BE2C (cell line): ENCODE data around the gene MED16.

Source experiments
- DNase-seq: peaks from one replicate; pipeline ENCODE4 v3.0.0-alpha.2; 2020
- H3K27me3 ChIP-seq: fragments of 250-450 bp; sonication (Bioruptor Pico); 2 replicates; pipeline ENCODE4 v1.5.1; 2020; ENCODE audit warnings: mild to moderate bottlenecking
- H3K36me3 ChIP-seq: fragments of 250-450 bp; sonication (Bioruptor Pico); 2 replicates; pipeline ENCODE4 v1.5.1; 2020; ENCODE audit warnings: mild to moderate bottlenecking
- H3K4me1 ChIP-seq: fragments of 250-450 bp; sonication (Bioruptor Pico); 2 replicates; pipeline ENCODE4 v1.5.1; 2020
- H3K4me3 ChIP-seq: 2 replicates; pipeline ENCODE4 v1.5.1; 2011; ENCODE audit warnings: low read depth, low read length
- H3K9me3 ChIP-seq: fragments of 250-450 bp; sonication (Bioruptor Pico); 2 replicates; pipeline ENCODE4 v1.5.1; 2020
- CTCF ChIP-seq: IDR thresholded peaks from 2 replicates; pipeline ENCODE4 v1.5.1; 2012; ENCODE audit warnings: mild to moderate bottlenecking, low read depth, low read length

Gene MED16

GRCh38 chr19:903266-903797 lies 10.3 kb upstream of the MED16 start:
- Histone ChIP-seq H3K27me3 (no peaks in the 10 kb centered on the region), H3K36me3 (no peaks in the 10 kb centered on the region), H3K4me1 (no peaks in the 10 kb centered on the region), H3K4me3 (no peak overlapping the region), H3K9me3 (no peaks in the 10 kb centered on the region)
- no peak for DNase-seq
- no peak for TF ChIP-seq CTCF

GRCh38 chr19:902446-903226 lies 9.6 kb upstream of the MED16 start:
- no peaks in the 10 kb centered on the region for H3K27me3 ChIP-seq
- no peaks in the 10 kb centered on the region for H3K9me3 ChIP-seq
- TF ChIP-seq CTCF, result no peak
- no peak for DNase-seq
- H3K4me1 ChIP-seq, result no peaks in the 10 kb centered on the region
- no peak overlapping the region for H3K4me3 ChIP-seq
- no peaks in the 10 kb centered on the region for H3K36me3 ChIP-seq

DNA sequence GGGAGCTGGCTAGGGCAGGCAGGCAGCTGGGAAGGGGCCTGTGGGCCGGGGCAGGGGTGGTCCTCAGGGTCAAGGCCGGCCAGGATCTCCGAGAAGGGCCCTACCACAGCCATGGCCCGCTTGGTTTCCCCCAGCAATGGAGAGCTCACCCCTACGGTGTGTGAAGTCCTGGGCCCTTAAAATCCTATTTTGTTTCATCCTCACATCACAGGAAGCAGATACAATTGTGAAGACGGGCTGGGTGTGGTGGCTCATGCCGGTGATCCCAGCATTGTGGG lies 9.0 kb upstream of the MED16 start:
- Histone ChIP-seq H3K4me3 (no peak overlapping the region), H3K9me3 (no peaks in the 10 kb centered on the region), H3K36me3 (no peaks in the 10 kb centered on the region), H3K4me1 (no peaks in the 10 kb centered on the region), H3K27me3 (no peaks in the 10 kb centered on the region)
- DNase-seq, result no peak
- TF ChIP-seq CTCF, result no peak

- no peaks in the 10 kb centered on the region for H3K36me3 ChIP-seq
- no peak for DNase-seq
- TF ChIP-seq CTCF, result no peak
These were observed 8.5 kb upstream of the MED16 start for GRCh38 chr19:901216-902092.

GRCh38 chr19:900302-901111 lies 7.5 kb upstream of the MED16 start:
- Histone ChIP-seq H3K4me3 (no peak overlapping the region), H3K9me3 (no peaks in the 10 kb centered on the region), H3K27me3 (no peaks in the 10 kb centered on the region), H3K36me3 (no peaks in the 10 kb centered on the region), H3K4me1 (no peaks in the 10 kb centered on the region)
- no peak for DNase-seq
- no peak for TF ChIP-seq CTCF

More at GRCh38 chr19:901216-902092, 8.5 kb upstream of the MED16 start:
- no peak overlapping the region for H3K4me3 ChIP-seq
- no peaks in the 10 kb centered on the region for H3K4me1 ChIP-seq
- no peaks in the 10 kb centered on the region for H3K9me3 ChIP-seq
- H3K27me3 ChIP-seq, result no peaks in the 10 kb centered on the region
